ENCODE data around the gene ARID1B. TPM values are rescaled to one million over a fixed set of nuclear protein-coding genes. Genes with fewer than 3 reads are reported as not detected.

The ARID1B gene
- total RNA-seq, 5 donors from 2014 or later (not counting 1 experiment from before 2014, with no cell fraction given): 103 to 161 (median 108) TPM

- no peak for DNase-seq
- no peak overlapping the region for H3K4me3 ChIP-seq (ENCODE audit: control insufficient read depth in 1 of 2, extremely low read depth in 1 of 2, low read length in 1 of 2)
- CTCF ChIA-PET: interaction anchor here in 1 of 2 donors (0.6 kb wide), 1 partner anchor 227 kb away, joined by 10 read pairs; no protein-coding TSS in a partner anchor
- H3K4me3 Mint-ChIP-seq: no peak overlapping the region
- H3K27me3 Mint-ChIP-seq: no peaks in the 10 kb centered on the region
- H3K27me3 ChIP-seq (replicated peaks in 1 of 2; ENCODE audit: control insufficient read depth in 2 of 2, extremely low read depth in 1 of 2, insufficient read depth in 2 of 2, low read length in 1 of 2): no peaks in the 10 kb centered on the region
- H3K4me1 Mint-ChIP-seq: peaks cover 78 to 83% (median 81%) of the 10 kb centered on the region in 3 donors
- POLR2A ChIA-PET: interaction anchor here (0.6 to 0.7 kb wide), 2 partner anchors 16 to 18 kb away, joined by 4 to 7 read pairs; no protein-coding TSS in a partner anchor
- no peak for ATAC-seq (replicated peaks in 1 of 4)
- H3K4me1 ChIP-seq (ENCODE audit: control insufficient read depth in 1 of 2, extremely low read depth in 1 of 2, insufficient read depth in 2 of 2, low read length in 2 of 2): peaks cover 2 to 8% of the 10 kb centered on the region in 2 experiments
- no peaks in the 10 kb centered on the region for H3K9me3 Mint-ChIP-seq
- no peaks in the 10 kb centered on the region for H3K9me3 ChIP-seq
- H3K36me3 Mint-ChIP-seq: peaks cover 8% of the 10 kb centered on the region
- no peak overlapping the region for H3K27ac ChIP-seq (ENCODE audit: low read length)
- WGBS (ENCODE audit: insufficient coverage): 95% methylated on average over 2 of the region's 2 CpGs
- H3K27ac Mint-ChIP-seq: no peak overlapping the region
- H3K36me3 ChIP-seq (ENCODE audit: control insufficient read depth in 2 of 2, extremely low read depth in 1 of 2, insufficient read depth in 1 of 2, low read length in 1 of 2): no peaks in the 10 kb centered on the region
Measured at GRCh38 chr6:156934069-156934460, 156.9 kb downstream of the ARID1B start.

GRCh38 chr6:156935000-156935399 lies 157.8 kb downstream of the ARID1B start:
- ChIA-PET POLR2A (interaction anchor here (0.6 to 0.7 kb wide), 2 partner anchors 19 to 75 kb away, joined by 3 to 7 read pairs; no protein-coding TSS in a partner anchor), CTCF (interaction anchor here in 1 of 2 donors (0.7 to 1.8 kb wide), 2 partner anchors 30 to 60 kb away, joined by 5 read pairs; no protein-coding TSS in a partner anchor)
- H3K27me3 Mint-ChIP-seq: no peaks in the 10 kb centered on the region
- ATAC-seq (replicated peaks in 1 of 4): no peak
- H3K9me3 ChIP-seq: no peaks in the 10 kb centered on the region
- no peaks in the 10 kb centered on the region for H3K27me3 ChIP-seq (replicated peaks in 1 of 2; ENCODE audit: control insufficient read depth in 2 of 2, extremely low read depth in 1 of 2, insufficient read depth in 2 of 2, low read length in 1 of 2)
- no peak overlapping the region for H3K4me3 ChIP-seq (ENCODE audit: control insufficient read depth in 1 of 2, extremely low read depth in 1 of 2, low read length in 1 of 2)
- H3K27ac Mint-ChIP-seq: no peak overlapping the region
- peaks cover 2 to 8% of the 10 kb centered on the region in 2 experiments for H3K4me1 ChIP-seq (ENCODE audit: control insufficient read depth in 1 of 2, extremely low read depth in 1 of 2, insufficient read depth in 2 of 2, low read length in 2 of 2)
- H3K36me3 ChIP-seq (ENCODE audit: control insufficient read depth in 2 of 2, extremely low read depth in 1 of 2, insufficient read depth in 1 of 2, low read length in 1 of 2): no peaks in the 10 kb centered on the region
- peaks cover 8% of the 10 kb centered on the region for H3K36me3 Mint-ChIP-seq
- WGBS (ENCODE audit: insufficient coverage): 100% methylated on average over 2 of the region's 5 CpGs
- DNase-seq: no peak
- H3K27ac ChIP-seq (ENCODE audit: low read length): no peak overlapping the region
- peaks cover 71 to 78% (median 76%) of the 10 kb centered on the region in 3 donors for H3K4me1 Mint-ChIP-seq
- no peaks in the 10 kb centered on the region for H3K9me3 Mint-ChIP-seq
- H3K4me3 Mint-ChIP-seq: no peak overlapping the region

GRCh38 chr6:156938143-156938542 lies 161.0 kb downstream of the ARID1B start:
- H3K27ac Mint-ChIP-seq: no peak overlapping the region
- H3K9me3 Mint-ChIP-seq: no peaks in the 10 kb centered on the region
- CTCF ChIA-PET: interaction anchor here in 1 of 2 donors (1.4 kb wide), 1 partner anchor 14 kb away, joined by 3 read pairs; no protein-coding TSS in a partner anchor

GRCh38 chr6:156940221-156940620 lies 163.0 kb downstream of the ARID1B start:
- Histone ChIP-seq H3K4me3 (ENCODE audit: control insufficient read depth in 1 of 2, extremely low read depth in 1 of 2, low read length in 1 of 2) (no peak overlapping the region), H3K27ac (ENCODE audit: low read length) (no peak overlapping the region), H3K27me3 (replicated peaks in 1 of 2; ENCODE audit: control insufficient read depth in 2 of 2, extremely low read depth in 1 of 2, insufficient read depth in 2 of 2, low read length in 1 of 2) (no peaks in the 10 kb centered on the region), H3K4me1 (ENCODE audit: control insufficient read depth in 1 of 2, extremely low read depth in 1 of 2, insufficient read depth in 2 of 2, low read length in 2 of 2) (peaks cover 0 to 5% of the 10 kb centered on the region in 2 experiments), H3K36me3 (ENCODE audit: control insufficient read depth in 2 of 2, extremely low read depth in 1 of 2, insufficient read depth in 1 of 2, low read length in 1 of 2) (no peaks in the 10 kb centered on the region), H3K9me3 (no peaks in the 10 kb centered on the region)
- Mint-ChIP-seq H3K9me3 (no peaks in the 10 kb centered on the region), H3K27ac (no peak overlapping the region), H3K4me3 (no peak overlapping the region), H3K27me3 (no peaks in the 10 kb centered on the region), H3K4me1 (peaks cover 74 to 82% (median 75%) of the 10 kb centered on the region in 3 donors), H3K36me3 (peaks cover 7% of the 10 kb centered on the region)
- DNase-seq: no peak
- ChIA-PET POLR2A (interaction anchor here in 1 of 2 donors (0.6 kb wide), 1 partner anchor 1043 kb away, joined by 3 read pairs; no protein-coding TSS in a partner anchor), CTCF (interaction anchor here in 1 of 2 donors (1.0 kb wide), 1 partner anchor 8 kb away, joined by 3 read pairs; no protein-coding TSS in a partner anchor)
- no peak for ATAC-seq (replicated peaks in 1 of 4)
- 100% methylated on average over 1 of the region's 5 CpGs for WGBS (ENCODE audit: insufficient coverage)

More at GRCh38 chr6:156938143-156938542, 161.0 kb downstream of the ARID1B start:
- no peaks in the 10 kb centered on the region for H3K36me3 ChIP-seq (ENCODE audit: control insufficient read depth in 2 of 2, extremely low read depth in 1 of 2, insufficient read depth in 1 of 2, low read length in 1 of 2)
- no peaks in the 10 kb centered on the region for H3K4me1 ChIP-seq (ENCODE audit: control insufficient read depth in 1 of 2, extremely low read depth in 1 of 2, insufficient read depth in 2 of 2, low read length in 2 of 2)
- Mint-ChIP-seq H3K36me3 (peaks cover 8% of the 10 kb centered on the region), H3K27me3 (no peaks in the 10 kb centered on the region), H3K4me1 (peaks cover 77 to 81% (median 80%) of the 10 kb centered on the region in 3 donors), H3K4me3 (no peak overlapping the region)
- no CpG with 5 or more reads among the region's 1 CpG for WGBS (ENCODE audit: insufficient coverage)
- H3K27me3 ChIP-seq (replicated peaks in 1 of 2; ENCODE audit: control insufficient read depth in 2 of 2, extremely low read depth in 1 of 2, insufficient read depth in 2 of 2, low read length in 1 of 2): no peaks in the 10 kb centered on the region
- H3K9me3 ChIP-seq: no peaks in the 10 kb centered on the region
- DNase-seq (no peak), ATAC-seq (replicated peaks in 1 of 4) (no peak)
- POLR2A ChIA-PET: no interaction called here
- H3K27ac ChIP-seq (ENCODE audit: low read length): no peak overlapping the region
- H3K4me3 ChIP-seq (ENCODE audit: control insufficient read depth in 1 of 2, extremely low read depth in 1 of 2, low read length in 1 of 2): no peak overlapping the region

- H3K4me1 Mint-ChIP-seq: peaks cover 76 to 88% (median 77%) of the 10 kb centered on the region in 3 donors
- 95% methylated on average over 2 of the region's 2 CpGs for WGBS (ENCODE audit: insufficient coverage)
- no peaks in the 10 kb centered on the region for H3K36me3 Mint-ChIP-seq
- POLR2A ChIA-PET: interaction anchor here (0.6 to 0.9 kb wide), 2 partner anchors 9 to 377 kb away, joined by 4 to 8 read pairs; no protein-coding TSS in a partner anchor
- no peaks in the 10 kb centered on the region for H3K27me3 ChIP-seq (replicated peaks in 1 of 2; ENCODE audit: control insufficient read depth in 2 of 2, extremely low read depth in 1 of 2, insufficient read depth in 2 of 2, low read length in 1 of 2)
- no peaks in the 10 kb centered on the region for H3K36me3 ChIP-seq (ENCODE audit: control insufficient read depth in 2 of 2, extremely low read depth in 1 of 2, insufficient read depth in 1 of 2, low read length in 1 of 2)
- H3K4me1 ChIP-seq (ENCODE audit: control insufficient read depth in 1 of 2, extremely low read depth in 1 of 2, insufficient read depth in 2 of 2, low read length in 2 of 2): peaks cover 0 to 5% of the 10 kb centered on the region in 2 experiments
- H3K9me3 ChIP-seq: no peaks in the 10 kb centered on the region
- H3K4me3 Mint-ChIP-seq: no peak overlapping the region
- H3K27ac Mint-ChIP-seq: no peak overlapping the region
- DNase-seq: no peak
- H3K27me3 Mint-ChIP-seq: no peaks in the 10 kb centered on the region
- CTCF ChIA-PET: interaction anchor here (0.6 to 1.0 kb wide), 7 partner anchors 17 to 155 kb away, joined by 3 to 5 read pairs (median 3); no protein-coding TSS in a partner anchor
- no peaks in the 10 kb centered on the region for H3K9me3 Mint-ChIP-seq
- no peak overlapping the region for H3K4me3 ChIP-seq (ENCODE audit: control insufficient read depth in 1 of 2, extremely low read depth in 1 of 2, low read length in 1 of 2)
- H3K27ac ChIP-seq (ENCODE audit: low read length): no peak overlapping the region
- no peak for ATAC-seq (replicated peaks in 1 of 4)
Measured at GRCh38 chr6:156942266-156942665, 165.1 kb downstream of the ARID1B start.

GRCh38 chr6:156943166-156943565 lies 166.0 kb downstream of the ARID1B start:
- H3K9me3 ChIP-seq: no peaks in the 10 kb centered on the region
- peaks cover 0 to 6% of the 10 kb centered on the region in 2 experiments for H3K4me1 ChIP-seq (ENCODE audit: control insufficient read depth in 1 of 2, extremely low read depth in 1 of 2, insufficient read depth in 2 of 2, low read length in 2 of 2)
- CTCF ChIA-PET: interaction anchor here in 1 of 2 donors (0.7 to 0.9 kb wide), 5 partner anchors 9 to 265 kb away, joined by 3 to 4 read pairs (median 3); no protein-coding TSS in a partner anchor
- Mint-ChIP-seq H3K27me3 (no peaks in the 10 kb centered on the region), H3K4me1 (peaks cover 69 to 81% (median 70%) of the 10 kb centered on the region in 3 donors), H3K4me3 (no peak overlapping the region), H3K27ac (no peak overlapping the region), H3K9me3 (no peaks in the 10 kb centered on the region), H3K36me3 (no peaks in the 10 kb centered on the region)
- DNase-seq (no peak), ATAC-seq (replicated peaks in 1 of 4) (no peak)
- POLR2A ChIA-PET: interaction anchor here in 1 of 2 donors (0.7 kb wide), 1 partner anchor 257 kb away, joined by 5 read pairs; no protein-coding TSS in a partner anchor
- no peaks in the 10 kb centered on the region for H3K27me3 ChIP-seq (replicated peaks in 1 of 2; ENCODE audit: control insufficient read depth in 2 of 2, extremely low read depth in 1 of 2, insufficient read depth in 2 of 2, low read length in 1 of 2)
- no peak overlapping the region for H3K27ac ChIP-seq (ENCODE audit: low read length)
- WGBS (ENCODE audit: insufficient coverage): no CpG with 5 or more reads among the region's 6 CpGs
- H3K36me3 ChIP-seq (ENCODE audit: control insufficient read depth in 2 of 2, extremely low read depth in 1 of 2, insufficient read depth in 1 of 2, low read length in 1 of 2): no peaks in the 10 kb centered on the region
- H3K4me3 ChIP-seq (ENCODE audit: control insufficient read depth in 1 of 2, extremely low read depth in 1 of 2, low read length in 1 of 2): no peak overlapping the region

All from T-cell (primary cell).